Heart left ventricle (tissue), 13 donors: ENCODE results near the gene B4GALNT3.

Source experiments
- POLR2A ChIP-seq, 2 donors: fragments of 450-650 bp; IDR thresholded peaks; one replicate each; pipeline ENCODE4 v1.6.1; 2017; ENCODE audit warnings: antibody characterized with exemption in 2 of 2, mild to moderate bottlenecking in 2 of 2, moderate library complexity in 2 of 2
- TF ChIP-seq, protein P1 (sequence below), 12 donors: fragments of 200-600 bp; sonication (generic) in 4 of 12; IDR thresholded peaks; one replicate each; pipeline versions ENCODE4 v1.5.0 to v1.8.0; 2018 to 2022; ENCODE audit warnings: antibody characterized with exemption in 12 of 12, mild to moderate bottlenecking in 5 of 12
- donor health status: ischemic (EF 13 %, LVEDD 7.1; RV severe dilation, severe dysfunction).
- donor health status: DM: no; HTN: yes; CAD: no.
- donor health status: DM: no; HTN: no; CAD: no.
- donor health status: ischemic (EF 25% LVEDD 6.9; RV normal size, moderate dysfunction).
- donor health status: ischemic (EF 25% LVEDD 5.7; RV mildly dilated, moderate dysfunction).
- donor health status: ischemic (EF 35%, LVEDD 5.7; RV mildly dilated, moderate dysfunction).
- donor health status: nonischemic (EF 11% LVEDD 7.7; RV severe dilation, severe dysfunction).
- donor health status: DM: yes; HTN: yes; CAD: no.
- donor health status: PGD.
- donor health status: ischemic (EF 29% LVEDD 5.4; RV normal size, mild dysfunction).
- donor health status: nonischemic (EF 23%, LVEDD 6.1; RV moderate dilation, normal function).

DNA sequence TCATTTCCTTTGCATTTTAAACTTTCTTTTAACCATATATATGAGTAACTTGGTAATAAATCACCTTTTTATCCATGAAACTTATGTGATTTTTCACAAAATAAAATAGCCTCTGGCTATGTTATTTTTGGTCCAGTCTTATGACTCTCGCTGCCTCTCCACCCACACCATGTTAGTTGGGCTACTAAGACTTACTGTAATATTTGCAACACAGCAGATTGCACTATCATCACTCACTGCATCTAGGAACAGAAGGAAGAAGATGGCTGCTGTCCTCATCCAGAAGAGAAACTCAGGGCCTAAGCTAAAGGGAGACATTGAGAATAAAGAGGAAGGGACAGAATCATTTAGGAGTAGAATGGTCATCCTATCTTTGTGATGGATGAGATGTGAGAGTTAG lies 12.6 kb upstream of the B4GALNT3 start:
- TF ChIP-seq, protein P1, sequence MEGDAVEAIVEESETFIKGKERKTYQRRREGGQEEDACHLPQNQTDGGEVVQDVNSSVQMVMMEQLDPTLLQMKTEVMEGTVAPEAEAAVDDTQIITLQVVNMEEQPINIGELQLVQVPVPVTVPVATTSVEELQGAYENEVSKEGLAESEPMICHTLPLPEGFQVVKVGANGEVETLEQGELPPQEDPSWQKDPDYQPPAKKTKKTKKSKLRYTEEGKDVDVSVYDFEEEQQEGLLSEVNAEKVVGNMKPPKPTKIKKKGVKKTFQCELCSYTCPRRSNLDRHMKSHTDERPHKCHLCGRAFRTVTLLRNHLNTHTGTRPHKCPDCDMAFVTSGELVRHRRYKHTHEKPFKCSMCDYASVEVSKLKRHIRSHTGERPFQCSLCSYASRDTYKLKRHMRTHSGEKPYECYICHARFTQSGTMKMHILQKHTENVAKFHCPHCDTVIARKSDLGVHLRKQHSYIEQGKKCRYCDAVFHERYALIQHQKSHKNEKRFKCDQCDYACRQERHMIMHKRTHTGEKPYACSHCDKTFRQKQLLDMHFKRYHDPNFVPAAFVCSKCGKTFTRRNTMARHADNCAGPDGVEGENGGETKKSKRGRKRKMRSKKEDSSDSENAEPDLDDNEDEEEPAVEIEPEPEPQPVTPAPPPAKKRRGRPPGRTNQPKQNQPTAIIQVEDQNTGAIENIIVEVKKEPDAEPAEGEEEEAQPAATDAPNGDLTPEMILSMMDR (IDR thresholded peaks at IDR 0.05) = no peak
- TF ChIP-seq POLR2A (IDR thresholded peaks at IDR 0.05) = no peak
